Renal cortical epithelial cell (primary cell): ENCODE results near the gene C8G. TPM values are rescaled to one million over a fixed set of nuclear protein-coding genes. Genes with fewer than 3 reads are reported as not detected.
A peak's percentile ranks its signal among the peaks of the same experiment; 100 is the strongest.

Experiments
- DNase-seq: peaks from one replicate; pipeline ENCODE4 v3.0.0-alpha.2; 2011; ENCODE audit warnings: low read depth
- total RNA-seq: library from RNA; depleted of rRNA; stranded (reverse); fragments of >200 nt; gene quantifications from 2 replicates; pipeline ENCODE4 v1.2.3, GENCODE V29; 2014

C8G gene
- total RNA-seq, 1 donor from 2014 or later, result 0.10 TPM

DNA sequence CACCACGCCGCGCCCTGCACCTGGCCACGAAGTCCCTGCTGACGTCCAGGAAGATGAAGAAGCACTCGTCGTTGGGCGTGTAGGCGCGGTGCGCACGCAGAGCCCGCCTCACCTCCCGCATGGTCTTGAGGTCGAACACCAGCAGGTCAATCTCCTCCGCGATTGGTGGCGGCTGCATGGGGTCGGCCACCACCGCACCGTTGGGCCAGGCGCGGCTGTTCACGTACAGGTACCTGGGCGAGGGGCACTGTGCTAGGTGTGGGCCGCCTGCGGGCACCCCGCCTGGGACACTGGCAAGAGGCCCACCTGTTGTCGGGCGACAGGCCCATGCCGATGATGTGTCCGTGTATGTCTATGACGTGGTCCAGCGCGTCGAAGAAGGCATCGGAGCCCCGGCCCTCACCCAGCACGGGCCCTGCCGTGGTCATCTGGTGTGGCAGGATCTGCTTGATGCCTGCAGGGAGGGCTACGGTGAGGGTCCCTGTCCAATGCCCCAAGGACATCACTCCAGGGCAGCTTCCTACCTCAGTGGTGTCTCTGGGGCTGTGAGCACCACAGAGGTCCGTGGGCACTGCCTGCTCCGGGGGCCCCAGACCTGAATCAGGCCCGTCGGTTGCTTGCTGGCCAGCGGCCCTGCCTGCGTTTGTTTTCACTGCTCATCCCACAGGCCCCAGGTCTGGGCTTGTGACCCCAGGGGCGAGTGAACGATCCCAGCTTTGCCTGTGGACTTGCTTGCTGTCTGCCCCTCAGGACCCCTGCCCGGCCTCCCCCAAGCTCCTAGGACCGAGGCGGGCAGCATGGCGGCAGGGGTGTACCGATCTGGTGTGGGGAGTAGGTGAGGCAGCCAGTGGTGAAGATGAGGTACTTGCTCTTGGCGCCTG lies 3.6 kb upstream of the C8G start:
- DNase-seq, result no peak

GRCh38 chr9:136942112-136942880 lies 2.7 kb upstream of the C8G start:
- DNase-seq, result no peak

- DNase-seq, result no peak
Measured at GRCh38 chr9:136942881-136943230, 2.2 kb upstream of the C8G start.

- DNase-seq, result no peak
Measured at GRCh38 chr9:136943291-136944211, 1.5 kb upstream of the C8G start.

GRCh38 chr9:136944212-136944518 lies 878 bp upstream of the C8G start:
- no peak for DNase-seq

- DNase-seq, result no peak
Measured at GRCh38 chr9:136945333-136946227, 537 bp downstream of the C8G start.

DNA sequence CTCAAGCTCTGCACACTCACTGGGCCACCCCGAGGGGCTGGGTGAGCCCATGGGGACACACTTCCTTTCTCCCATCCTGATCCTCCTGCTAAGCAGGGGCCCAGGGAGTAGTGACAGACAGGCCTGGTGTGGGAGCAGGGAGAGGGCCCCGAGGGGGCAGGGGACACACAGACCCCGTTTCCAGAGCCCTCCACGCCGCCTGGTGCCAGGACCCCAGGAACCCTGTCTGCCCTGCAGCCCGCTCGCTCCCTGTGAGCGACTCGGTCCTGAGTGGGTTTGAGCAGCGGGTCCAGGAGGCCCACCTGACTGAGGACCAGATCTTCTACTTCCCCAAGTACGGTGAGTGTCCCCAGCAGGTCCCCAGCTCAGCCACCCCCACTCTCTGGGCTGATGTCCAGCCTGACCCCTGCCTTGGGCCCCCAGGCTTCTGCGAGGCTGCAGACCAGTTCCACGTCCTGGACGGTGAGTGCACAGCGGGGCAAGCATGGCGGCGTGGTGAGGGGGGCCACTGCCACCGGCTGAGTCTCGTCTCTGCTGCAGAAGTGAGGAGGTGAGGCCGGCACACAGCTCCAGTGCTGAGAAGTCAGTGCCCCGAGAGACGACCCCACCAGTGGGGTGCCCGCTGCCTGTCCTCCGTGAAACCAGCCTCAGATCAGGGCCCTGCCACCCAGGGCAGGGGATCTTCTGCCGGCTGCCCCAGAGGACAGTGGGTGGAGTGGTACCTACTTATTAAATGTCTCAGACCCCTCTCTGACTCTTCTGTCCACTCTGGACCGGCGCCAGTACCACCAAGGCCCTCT lies 1.4 kb downstream of the C8G start:
- no peak for DNase-seq

DNA sequence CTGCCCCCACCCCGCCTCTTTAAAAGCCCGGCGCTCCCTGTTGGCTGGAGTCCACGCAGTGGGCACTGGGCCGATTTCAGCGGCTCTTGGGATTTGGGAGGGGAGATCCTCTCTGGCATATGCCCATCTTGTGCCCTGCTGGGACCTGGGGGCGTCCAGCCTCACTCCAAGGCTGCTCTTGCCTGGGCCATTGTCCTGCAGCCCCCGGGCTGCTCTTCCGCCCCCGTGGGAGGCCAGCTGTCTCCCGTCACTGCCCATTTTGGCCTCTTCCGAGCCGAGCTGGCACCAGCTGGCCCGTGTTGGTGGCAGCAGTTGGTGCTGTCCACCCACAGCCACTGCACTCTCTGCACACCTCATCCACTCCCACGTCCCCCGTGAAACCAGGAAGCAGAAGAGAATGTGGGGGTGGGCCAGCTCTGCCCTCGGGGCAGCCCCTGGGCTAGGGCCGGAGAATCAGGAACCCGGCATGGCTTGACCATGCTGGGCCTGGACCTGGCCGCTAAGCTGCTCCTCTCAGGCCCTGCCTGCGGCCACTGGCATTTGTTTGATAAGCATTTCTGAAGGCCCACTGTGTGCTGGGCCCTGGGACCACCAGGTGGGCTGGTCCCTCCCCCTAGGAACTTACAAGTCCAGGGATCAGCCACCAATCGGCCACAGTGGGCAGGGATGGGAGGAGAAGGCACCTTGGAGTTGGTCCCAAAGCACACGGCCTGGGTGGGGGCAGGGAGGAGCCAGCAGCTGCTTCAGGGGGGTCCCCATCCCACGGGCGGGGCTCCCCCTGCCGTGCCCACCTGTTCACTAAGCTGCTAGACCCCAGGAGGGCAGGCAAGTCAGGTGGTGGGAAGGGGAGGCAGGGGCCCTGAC lies 2.2 kb downstream of the C8G start:
- DNase-seq, result no peak

DNA sequence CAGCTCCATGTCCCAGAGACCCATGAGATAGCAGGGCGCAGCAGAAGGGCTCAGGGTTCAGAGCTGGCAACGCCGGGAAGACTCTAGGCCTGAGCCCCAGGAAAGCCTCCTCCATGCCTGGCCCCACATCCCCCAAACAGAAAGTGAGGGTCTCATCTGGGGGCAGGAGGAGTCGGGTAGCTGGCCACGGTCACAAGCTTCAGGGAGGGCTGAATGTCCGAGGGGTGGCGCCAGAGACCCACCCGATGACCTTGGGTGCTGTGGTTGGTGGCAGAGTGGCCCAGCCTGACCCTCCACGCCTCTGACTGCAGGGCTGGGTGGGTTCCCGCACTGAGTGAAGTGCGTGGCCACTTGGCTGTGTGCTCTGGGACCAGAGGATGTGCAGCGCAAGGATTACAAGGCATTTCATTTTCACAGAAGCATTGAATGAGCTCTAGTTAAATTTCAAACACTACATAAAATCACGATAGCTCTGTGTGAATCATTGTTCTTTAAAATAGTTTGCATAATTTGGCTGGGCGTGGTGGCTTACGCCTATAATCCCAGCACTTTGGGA lies 3.0 kb downstream of the C8G start:
- DNase-seq, result peak; percentile 51

DNA sequence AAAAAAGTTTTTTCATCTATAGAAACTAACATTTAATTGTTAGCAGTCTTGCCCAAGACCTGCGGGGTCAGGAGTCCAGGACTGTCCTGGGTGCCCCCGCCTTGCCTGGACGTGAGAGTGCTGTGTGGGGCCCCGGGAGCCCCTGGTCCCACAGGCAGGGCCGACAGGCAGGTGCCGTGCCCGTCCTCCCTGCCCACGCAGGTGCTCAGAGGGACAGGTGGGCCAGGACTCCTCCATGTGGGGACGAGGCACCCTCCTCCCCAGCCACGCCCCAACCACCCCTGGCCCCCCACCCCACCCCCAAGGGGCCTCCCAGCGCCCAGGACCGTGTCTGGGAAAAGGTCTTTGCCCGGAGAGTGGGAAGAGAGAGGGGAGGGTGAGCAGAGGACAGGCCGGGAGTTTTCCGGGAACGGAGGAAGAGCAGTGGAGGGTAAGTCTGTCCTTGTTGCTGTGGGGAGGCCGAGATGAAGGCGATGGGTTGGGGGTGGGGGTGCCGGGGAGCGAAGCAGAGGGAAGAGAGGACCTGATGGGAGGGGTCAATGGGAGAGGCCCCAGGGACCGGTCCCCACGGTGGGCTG lies 4.3 kb downstream of the C8G start:
- DNase-seq, result peak; percentile 10

DNA sequence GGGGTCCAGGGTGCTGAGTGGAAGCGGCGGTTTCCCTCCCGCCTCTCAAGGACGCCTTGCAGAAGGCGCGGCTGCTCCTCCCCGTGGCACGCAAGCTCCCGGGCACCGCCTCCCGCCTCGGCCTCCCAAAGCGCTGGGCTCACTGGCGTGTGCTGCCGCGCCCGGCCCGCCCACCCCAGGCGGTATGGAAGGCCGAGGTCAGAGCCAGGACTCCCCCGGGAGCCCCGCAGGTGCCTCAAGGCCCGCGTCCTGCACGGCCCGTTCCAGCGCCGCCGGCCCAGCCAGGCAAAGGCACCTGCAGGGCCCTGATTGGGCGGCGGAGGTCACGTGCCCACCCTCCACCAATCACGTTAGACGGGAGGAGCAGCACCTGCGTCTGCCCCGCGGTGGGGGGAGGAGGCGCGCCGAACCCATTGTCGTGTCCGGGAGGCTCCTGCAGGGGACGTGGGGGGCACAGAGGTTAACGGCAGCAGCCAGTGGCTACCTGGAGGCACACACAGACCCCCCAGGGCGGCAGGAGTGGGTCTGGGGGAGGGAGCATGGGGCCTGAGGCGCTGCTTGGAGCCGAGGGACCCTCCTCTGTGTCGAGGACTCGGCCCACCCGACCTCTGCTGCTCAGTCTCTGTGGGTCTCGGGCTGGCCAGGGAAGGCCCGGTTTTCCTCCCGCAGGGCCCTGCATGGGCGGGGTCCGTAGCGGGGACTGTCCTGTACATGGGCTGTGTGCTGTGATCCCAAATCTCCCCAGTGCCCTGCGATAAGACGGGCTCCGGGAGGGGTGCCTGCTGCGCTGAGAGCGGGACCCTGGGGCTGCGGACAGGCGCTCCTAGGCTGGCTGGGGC lies 5.0 kb downstream of the C8G start:
- DNase-seq, result peak; percentile 81

GRCh38 chr9:136950656-136951276 lies 5.7 kb downstream of the C8G start:
- DNase-seq, result peak; percentile 18

DNA sequence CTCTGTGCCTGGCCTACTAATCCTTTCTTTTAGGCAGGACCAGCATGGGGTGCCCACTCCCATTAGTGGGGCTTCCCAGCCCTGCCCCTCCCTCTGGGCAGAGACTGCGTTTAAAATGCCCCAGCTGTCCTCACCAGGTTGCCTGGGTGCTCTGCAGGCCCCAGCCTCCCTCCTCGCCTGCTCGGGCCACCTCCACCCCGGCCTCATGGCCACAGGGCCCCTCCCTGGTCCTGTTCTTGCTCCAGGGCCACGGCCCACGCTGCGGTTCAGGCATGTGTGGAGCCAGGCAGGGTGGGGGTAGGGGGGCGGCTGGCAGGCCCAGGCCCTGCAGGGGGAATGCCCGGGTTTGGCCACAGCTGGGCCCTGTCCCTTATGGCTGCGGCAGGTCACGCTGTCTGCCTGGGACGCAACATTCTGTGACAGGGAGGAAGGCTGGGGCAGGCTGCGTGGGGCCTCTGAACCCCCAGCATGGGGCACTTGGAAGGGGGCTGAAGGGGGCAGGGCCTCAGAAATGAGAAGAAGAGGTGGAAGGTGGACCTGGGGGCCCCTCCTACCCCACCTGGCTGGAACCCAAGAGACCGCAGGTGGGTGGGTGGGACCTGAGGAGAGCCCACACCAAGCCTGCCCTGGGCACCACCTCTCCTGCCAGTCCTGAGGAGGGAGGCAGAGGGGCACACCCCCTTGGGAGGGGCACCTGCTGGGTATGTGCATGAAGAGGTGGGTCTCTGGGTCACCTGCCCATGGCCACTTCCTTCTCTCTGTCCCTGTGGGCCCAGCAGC lies 6.7 kb downstream of the C8G start, which contains the start of gene LCN12:
TSS of gene LCN12 (plus strand) at position 733 of the 780 bp plus-strand sequence. CDS start 55 bp downstream, outside the sequence.
- DNase-seq, result no peak

DNA sequence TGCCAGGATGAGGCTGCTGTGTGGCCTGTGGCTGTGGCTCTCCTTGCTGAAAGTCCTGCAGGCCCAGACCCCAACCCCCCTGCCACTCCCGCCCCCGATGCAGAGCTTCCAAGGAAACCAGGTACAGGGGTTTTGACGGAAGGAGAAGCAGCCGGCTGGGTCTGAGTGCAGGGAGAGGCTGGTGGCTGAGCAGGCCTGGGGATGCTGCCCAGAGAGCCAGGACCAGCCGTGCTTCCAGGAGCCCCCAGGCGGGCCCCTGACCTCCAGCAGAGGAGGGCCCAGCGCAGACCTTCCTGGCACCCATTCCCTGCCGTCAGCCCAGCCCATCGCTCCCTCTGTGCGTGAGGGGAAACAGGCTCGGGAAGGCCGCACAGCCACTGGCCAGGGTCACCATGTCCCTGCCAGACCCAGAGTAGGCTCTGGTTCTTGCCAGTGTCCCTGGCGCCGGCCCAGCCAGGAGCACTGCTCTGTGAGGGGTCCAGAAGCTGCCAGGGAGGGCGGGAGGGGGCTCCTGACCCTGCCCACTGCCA lies 7.3 kb downstream of the C8G start:
- DNase-seq, result no peak

DNA sequence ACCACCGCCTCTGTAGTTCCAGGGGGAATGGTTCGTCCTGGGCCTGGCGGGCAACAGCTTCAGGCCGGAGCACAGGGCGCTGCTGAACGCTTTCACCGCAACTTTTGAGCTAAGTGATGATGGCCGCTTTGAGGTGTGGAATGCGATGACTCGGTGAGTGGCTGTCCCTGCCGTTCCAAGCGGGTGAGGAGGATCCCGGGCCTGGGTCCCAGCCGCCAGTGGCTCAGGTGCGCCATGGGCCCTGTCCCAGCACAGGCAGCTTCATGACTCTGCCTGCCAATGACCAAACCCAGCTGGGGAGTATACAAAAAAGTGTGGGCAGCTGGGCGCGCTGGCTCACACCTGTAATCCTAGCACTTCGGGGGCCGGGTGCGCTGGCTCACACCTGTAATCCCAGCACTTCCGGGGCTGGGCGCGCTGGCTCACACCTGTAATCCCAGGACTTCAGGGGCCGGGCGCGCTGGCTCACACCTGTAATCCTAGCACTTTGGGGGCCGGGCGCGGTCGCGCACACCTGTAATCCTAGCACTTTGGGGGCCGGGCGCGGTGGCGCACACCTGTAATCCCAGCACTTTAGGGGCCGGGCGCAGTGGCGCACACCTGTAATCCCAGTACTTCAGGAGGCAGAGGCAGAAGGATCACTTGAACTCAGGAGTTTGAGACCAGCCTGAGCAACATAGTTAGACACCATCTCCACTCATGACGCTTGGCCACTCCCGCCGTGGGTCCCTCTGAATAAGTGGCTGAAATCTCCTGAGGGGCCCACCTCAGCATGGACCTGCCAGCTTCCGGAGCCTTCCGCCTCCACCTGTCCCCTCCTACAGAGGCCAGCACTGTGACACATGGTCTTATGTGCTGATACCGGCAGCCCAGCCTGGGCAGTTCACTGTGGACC lies 8.1 kb downstream of the C8G start:
- no peak for DNase-seq
